Retinal pigment epithelial cell (primary cell): Measurements from ENCODE around the gene C10orf105.

Experiments
- DNase-seq: peaks from one replicate; pipeline ENCODE4 v3.0.0-alpha.2; 2010; ENCODE audit warnings: low read depth
- H3K4me3 ChIP-seq: 2 replicates; pipeline ENCODE4 v1.5.1; 2011; ENCODE audit warnings: mild to moderate bottlenecking, low read length, control low read depth, moderate library complexity
- CTCF ChIP-seq: conservative IDR thresholded peaks from 2 replicates; pipeline ENCODE4 v1.5.1; 2011; ENCODE audit warnings: low read depth, low read length, control low read depth, inconsistent platforms

C10orf105 gene

GRCh38 chr10:71692598-71693306 lies 26.8 kb downstream of the C10orf105 start:
- no peak overlapping the region for H3K4me3 ChIP-seq
- no peak for DNase-seq
- TF ChIP-seq CTCF, result no peak

- TF ChIP-seq CTCF, result no peak
- DNase-seq, result no peak
- no peak overlapping the region for H3K4me3 ChIP-seq
These were observed 28.2 kb downstream of the C10orf105 start for GRCh38 chr10:71691405-71691804.

- no peak for TF ChIP-seq CTCF
- no peak for DNase-seq
- H3K4me3 ChIP-seq, result no peak overlapping the region
These were observed 29.4 kb downstream of the C10orf105 start for GRCh38 chr10:71690094-71690720.

- no peak for DNase-seq
- H3K4me3 ChIP-seq, result no peak overlapping the region
- no peak for TF ChIP-seq CTCF
These were observed 31.3 kb downstream of the C10orf105 start for GRCh38 chr10:71688256-71688655.

- no peak overlapping the region for H3K4me3 ChIP-seq
- no peak for TF ChIP-seq CTCF
- no peak for DNase-seq
These were observed 32.1 kb downstream of the C10orf105 start for GRCh38 chr10:71687480-71687879.

GRCh38 chr10:71687077-71687476 lies 32.5 kb downstream of the C10orf105 start:
- no peak for TF ChIP-seq CTCF
- DNase-seq, result no peak

More at GRCh38 chr10:71687077-71687476, 32.5 kb downstream of the C10orf105 start:
- no peak overlapping the region for H3K4me3 ChIP-seq
